OCI-LY3 (cell line): ENCODE results near the gene C21orf58.

Experiments
- EZH2phosphoT487 ChIP-seq: fragments of 200-600 bp; shearing (Covaris generic); IDR thresholded peaks from 2 replicates; pipeline ENCODE4 v1.6.1; 2018; ENCODE audit warnings: antibody characterized with exemption, mixed run types, low read depth
- TF ChIP-seq, protein P1 (sequence below): fragments of 200-600, 300-600 bp; sonication (generic); IDR thresholded peaks from 2 replicates; pipeline ENCODE4 v1.5.1; 2014; ENCODE audit warnings: antibody characterized with exemption, low read length, low read depth

DNA sequence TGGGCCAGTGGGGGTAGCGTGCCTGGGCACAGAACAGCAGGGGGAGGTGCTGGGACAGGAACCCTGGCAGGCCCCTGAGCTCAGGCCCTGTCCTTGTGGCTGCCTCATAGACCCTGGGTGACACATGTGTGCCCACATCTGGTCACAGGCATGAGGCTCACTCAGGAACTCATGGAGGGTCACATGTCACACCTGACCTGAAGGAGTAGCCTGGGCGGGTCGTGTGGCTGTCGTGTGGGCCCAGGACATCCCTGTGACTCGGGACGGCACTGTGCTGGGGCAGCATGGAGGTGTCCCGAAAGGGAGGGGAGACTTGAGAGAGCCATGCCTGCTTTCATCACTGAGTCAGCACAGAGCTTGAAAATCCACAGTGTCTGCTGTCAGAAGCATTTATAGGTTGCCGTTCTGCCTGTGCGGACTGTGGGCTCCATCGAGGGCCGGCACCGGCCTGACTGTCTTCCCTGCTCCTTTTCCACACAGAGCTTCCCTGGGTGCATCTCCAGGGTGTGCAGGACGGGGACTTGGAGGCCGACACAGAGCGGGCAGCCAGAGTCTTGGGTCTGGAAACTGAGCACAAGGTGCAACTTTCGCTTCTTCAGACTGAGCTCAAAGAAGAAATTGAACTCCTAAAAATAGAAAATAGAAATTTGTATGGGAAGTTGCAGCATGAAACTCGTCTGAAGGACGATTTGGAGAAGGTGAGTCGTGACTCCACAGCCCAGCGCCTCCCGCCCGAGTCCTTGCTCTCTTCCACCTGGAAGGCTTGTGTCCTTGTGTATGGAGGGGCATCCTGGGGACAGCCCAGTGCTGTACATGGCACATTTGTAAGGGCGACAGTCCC, 33.0 kb upstream of the C21orf58 start:
- TF ChIP-seq, protein P1, sequence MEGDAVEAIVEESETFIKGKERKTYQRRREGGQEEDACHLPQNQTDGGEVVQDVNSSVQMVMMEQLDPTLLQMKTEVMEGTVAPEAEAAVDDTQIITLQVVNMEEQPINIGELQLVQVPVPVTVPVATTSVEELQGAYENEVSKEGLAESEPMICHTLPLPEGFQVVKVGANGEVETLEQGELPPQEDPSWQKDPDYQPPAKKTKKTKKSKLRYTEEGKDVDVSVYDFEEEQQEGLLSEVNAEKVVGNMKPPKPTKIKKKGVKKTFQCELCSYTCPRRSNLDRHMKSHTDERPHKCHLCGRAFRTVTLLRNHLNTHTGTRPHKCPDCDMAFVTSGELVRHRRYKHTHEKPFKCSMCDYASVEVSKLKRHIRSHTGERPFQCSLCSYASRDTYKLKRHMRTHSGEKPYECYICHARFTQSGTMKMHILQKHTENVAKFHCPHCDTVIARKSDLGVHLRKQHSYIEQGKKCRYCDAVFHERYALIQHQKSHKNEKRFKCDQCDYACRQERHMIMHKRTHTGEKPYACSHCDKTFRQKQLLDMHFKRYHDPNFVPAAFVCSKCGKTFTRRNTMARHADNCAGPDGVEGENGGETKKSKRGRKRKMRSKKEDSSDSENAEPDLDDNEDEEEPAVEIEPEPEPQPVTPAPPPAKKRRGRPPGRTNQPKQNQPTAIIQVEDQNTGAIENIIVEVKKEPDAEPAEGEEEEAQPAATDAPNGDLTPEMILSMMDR: no peak
- TF ChIP-seq EZH2phosphoT487: no peak
